Stimulated activated CD4-positive, alpha-beta T cell treated with anti-CD3 and anti-CD28 coated beads, Interleukin-1b, Interleukin-23, amount 100 ng/mL, for 4 hours (primary cell): ENCODE measurements around the gene ETNK1.

ENCODE experiments used
- DNase-seq, 2 donors: peaks; one replicate each; pipeline ENCODE4 v3.0.0-alpha.2; 2020; ENCODE audit warnings: low read depth in 2 of 2

ETNK1 gene

DNA sequence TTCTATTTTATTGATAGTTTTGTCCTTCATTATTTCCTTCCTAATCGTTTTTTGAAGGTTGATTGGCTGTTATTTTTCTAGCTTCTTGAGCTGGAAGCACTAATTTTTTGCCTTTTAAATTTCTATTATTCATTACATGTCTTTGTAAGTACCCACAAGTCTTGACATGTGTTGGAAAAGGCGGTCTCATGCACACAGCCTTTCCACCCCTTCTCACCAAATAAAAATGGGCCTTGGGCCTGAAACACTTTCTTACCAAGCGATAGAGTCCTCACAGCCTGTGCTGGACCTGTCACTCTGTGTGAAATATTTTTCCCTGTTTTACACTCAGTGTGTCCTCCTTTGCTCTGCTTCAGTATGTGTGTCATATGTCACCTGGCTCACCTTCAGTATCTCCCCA lies 9.9 kb downstream of the ETNK1 start:
- no peak for DNase-seq

DNA sequence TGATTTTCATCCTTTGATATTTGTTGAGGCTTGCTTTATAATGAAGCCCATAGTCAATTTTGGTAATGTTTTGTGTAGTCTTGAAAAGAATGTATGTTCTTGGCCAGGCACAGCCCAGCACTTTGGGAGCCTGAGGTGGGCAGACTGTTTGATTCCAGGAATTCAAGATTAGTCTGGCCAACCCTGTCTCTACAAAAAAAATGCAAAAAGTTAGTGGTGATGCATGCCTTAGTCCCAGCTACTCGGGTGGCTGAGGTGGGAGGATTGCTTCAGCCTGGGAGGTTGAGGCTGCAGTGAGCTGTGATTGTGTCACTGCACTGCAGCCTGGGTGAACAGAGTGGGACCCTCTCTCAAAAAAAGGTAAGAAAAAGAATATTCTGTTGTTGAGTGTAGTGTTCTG lies 10.8 kb downstream of the ETNK1 start:
- no peak for DNase-seq

DNA sequence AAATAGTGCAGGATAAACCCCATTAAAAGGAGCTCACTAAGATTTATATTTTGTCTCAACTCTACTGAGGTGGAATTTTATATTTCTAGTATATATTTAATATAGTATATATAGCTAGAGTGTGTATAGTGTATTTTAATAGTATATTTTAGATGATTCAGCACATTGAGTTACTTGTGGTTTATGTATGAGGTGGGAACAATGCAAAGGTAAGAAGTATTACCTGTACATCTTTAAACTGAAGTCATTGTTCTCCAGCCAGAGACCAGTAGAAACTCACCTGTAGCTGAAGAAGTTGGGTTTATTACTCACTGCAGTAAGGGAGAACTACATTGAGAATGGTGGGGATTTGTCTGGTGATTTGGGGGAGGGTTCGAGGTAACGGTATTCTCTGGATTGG lies 15.9 kb downstream of the ETNK1 start:
- no peak for DNase-seq

DNA sequence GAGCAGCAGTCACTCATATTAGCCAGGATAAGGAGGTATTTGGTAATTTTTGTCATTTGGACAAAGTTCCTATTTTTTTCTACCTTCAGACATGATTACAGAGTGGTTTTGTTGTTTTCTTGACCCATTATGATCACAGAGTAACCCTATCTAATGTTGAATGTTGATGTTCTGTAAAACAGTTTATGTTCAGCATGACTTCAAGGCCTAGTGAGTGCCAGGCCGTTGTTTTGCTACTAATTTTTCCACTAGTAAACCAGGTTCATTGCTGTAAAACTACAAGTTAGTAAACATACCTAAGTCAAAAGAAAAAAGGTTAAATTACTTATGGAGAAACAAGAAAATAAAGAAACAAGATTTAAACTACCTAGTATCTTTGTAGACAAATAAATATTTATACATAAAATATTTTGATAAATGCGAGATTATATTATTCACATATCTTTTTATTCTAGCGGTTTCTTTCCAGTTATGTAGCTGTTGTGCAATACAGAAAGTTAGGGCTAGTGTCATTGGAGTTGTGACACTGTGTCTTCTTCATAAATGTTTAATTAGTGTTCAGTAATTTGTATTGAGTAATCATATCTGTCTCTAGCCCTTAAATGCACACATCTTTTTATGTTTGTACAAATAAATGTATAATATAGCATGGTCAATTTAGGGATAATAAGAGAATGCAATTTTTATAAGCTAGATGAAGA lies 16.5 kb downstream of the ETNK1 start:
- DNase-seq: no peak

DNA sequence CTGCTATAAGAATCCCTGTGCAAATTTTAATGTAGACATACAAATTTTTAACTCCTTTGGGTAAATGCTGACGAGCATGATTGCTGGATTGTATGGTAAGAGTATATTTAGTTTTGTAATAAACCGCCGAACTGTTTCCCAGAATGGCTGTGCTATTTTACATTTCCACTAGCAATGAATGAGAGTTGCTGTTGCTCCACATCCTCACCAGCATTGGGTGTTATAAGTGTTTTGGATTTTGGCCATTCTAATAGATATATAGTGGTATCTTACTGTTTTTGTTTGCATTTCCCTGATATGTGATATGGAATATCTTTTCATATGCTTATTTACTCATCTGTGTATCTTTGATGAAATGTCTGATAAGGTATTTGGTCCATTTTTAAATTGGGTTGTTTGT lies 23.7 kb downstream of the ETNK1 start:
- DNase-seq: no peak

DNA sequence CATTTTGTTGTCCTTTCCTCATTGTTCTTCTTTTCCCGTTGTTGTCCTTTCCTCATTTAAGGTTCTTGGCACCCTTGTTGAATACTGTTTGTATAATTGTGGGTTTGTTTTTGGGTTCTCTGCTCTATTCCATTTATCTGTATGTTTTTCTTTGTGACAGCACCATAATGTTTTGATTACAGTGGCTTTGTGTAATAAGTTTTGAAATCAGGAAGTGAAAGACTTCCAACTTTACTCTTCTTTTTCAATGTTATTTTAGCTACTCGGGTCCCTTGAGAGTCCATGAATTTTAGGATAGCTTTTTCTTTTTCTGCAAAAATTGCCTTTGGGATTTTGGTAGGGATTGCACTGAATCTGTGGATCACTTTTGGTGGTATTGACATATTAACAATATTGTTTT lies 28.1 kb downstream of the ETNK1 start:
- no peak for DNase-seq

DNA sequence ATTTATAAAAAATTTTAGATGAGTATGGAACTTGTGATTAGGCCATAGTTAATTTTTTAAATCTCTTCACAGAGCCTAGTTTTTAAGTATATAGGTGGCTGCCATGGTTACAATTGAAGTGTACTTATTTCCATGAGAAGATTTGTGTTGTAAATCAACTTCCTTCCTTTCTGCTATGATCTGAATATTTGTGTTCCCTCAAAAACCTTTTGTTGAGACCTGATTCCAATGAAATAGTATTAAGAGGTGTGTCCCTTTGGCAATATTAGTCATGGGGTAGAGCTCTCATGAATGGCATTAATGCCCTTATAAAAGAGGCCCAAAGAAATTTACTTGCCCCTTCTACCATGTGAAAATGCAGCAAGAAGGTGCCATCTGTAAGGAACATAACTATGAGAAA lies 28.8 kb downstream of the ETNK1 start:
- DNase-seq: no peak

DNA sequence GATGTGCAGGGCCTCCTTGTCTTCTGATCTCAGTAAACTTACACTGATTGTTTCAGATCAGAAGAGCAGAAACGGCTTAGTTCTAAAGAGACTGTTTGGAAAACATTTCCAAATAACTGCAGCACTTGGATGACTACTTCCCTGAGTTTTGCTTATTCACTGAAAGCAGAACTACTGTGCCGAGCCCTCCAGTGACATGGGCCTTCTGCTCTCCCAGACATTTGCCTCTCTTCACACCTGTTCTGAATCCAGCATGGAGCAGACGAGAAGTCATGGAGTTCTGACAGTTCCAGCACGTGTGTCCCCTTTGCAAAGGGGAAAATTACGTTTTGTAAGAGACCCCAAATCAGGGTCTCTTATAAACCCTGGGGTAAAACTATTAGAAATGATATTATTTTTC lies 31.4 kb downstream of the ETNK1 start:
- no peak for DNase-seq

DNA sequence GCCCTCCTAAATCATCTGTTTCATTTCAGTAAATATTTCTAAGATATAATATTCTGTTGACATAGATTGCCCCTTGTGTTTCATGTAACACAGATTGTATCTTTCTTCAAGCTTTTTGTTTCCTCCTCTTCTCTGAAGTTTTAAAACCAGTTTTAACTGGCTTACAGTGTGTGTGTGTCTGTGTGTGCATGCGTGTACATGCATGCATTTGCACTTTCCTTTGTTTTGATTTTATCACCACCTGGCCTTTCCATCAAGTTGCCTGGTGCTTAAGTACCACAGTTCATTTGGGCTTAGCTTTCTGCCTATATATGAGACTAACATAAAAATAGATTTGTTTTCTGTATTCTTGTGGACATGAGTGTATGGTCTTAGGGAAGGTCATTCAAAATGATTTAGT lies 31.9 kb downstream of the ETNK1 start:
- DNase-seq: no peak

DNA sequence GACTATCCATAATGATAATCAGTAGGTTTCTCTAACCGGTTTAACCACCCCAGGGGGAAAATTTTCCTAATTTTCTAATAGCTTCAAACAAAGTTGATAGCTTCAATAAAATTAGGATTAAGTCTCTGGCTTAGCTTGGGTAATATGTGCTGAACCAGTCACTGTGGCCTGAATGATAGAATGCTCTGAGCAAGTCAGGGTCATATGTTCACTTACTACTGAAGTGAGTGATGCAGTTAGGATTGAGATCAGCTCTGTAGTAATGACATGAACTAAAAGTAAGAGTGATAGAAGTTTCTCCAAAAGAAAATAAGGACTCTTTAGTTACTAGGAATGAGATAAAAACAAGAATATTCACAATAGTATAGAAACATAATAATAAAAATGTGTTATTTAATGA lies 32.6 kb downstream of the ETNK1 start:
- DNase-seq: no peak

DNA sequence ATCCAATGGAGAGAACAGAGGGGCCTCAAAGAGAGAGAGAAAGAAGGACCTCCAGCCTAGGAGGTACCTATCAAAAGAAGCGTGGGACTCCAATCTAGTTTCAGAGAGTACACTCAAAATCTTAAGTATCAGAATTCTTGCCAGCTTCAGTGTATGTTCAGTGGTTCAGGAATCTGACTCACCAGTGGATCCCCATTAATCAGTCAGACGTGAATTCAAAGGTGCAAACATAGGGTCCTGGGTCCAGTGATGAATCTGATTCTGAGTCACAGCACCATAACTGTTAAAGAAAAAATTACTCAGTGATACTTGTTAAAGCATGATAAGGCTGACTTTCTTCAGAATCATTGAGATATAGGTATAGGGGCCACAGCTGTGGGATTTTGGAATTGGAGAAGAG lies 33.2 kb downstream of the ETNK1 start:
- no peak for DNase-seq

DNA sequence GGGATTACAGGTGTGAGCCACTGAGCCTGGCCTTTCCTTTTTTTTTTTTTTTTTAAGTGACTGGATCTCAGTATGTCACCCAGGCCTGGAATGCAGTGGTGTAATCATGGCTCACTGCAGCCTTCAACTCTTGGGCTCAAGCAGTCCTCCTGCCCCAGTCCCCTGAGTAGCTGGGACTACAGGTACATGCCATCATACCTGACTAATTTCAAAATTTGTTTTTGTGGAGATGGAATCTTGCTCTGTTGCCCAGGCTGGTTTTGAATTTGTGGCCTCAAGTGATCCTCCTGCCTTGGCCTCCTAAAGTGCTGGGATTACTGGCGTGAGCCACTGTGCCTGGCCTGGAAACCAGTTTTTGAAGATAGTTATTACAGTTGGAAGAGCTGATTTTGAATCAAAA lies 37.4 kb downstream of the ETNK1 start:
- DNase-seq: no peak

DNA sequence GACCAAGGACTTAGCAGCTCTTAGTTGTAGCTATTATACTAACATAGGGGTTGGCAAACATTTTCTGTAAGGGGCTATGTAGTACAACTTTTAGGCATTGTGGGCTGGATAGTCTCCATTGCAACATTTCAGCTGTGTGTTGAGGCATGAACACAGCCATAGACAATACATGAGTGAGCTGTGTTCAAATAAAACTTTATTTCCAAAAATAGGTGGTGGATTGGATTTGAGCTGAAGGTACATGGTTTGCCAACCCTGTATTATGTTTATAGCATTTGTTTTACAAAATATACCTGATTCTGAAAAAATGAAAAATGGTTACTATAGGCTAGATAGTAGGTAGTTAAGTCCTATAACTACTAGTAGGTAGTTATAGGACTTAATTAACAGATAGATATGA lies 40.5 kb downstream of the ETNK1 start:
- DNase-seq: no peak

DNA sequence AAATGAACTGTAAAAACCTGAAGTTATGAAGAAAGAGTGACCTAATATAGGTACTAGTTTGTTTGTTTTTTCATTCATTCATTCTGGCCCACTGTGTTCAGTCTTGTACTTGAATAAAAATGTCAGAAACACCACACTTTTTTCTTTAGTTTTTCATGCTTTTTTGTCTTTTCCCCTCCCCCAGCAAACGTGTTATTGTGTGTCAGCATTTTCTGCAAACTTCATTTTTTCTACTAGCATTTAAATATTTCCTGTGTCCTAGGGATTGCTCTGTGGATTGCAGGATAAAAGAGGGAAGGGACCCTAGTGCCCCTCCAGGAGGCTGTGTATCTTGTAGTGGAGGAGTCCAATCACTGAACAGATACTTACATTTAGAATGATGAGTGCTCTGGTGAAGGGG lies 42.2 kb downstream of the ETNK1 start:
- DNase-seq: no peak

DNA sequence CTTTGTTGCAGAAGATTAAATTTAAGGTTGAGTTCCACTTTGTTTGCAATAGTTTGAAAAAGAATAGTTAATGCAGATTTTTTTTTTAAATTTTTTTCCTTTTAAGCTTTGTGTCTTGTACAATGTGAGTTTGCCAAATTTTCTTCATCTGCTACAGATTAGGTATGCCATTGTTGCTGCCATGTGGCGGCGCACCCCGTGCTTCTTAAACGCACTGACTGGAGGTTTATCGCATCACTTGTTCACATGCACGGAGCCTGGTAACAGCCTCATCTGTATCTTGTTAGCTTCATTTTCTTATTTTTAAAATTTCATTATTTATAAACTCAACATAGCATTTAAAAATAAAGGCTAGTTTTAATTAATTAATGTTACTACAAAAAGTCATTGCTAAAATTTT lies 43.5 kb downstream of the ETNK1 start:
- no peak for DNase-seq

DNA sequence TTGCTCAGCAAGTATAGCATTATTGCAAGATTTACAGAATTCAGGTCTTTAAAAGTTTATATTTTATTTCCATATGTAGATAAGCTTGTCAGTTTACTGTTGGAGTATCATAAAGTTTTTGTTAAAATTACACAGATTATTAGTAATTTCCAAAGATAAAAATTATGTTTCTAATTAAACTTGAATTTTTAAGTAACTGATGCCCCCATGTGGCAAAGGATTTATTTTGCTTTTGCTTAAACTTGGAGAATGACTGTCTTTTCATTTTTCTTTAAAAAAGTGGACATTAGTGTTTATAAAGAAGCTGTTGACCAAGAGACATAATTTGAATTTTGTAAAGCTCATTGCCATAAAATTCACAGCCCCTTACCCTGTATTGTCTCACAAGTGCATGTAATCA lies 45.8 kb downstream of the ETNK1 start:
- DNase-seq: no peak

DNA sequence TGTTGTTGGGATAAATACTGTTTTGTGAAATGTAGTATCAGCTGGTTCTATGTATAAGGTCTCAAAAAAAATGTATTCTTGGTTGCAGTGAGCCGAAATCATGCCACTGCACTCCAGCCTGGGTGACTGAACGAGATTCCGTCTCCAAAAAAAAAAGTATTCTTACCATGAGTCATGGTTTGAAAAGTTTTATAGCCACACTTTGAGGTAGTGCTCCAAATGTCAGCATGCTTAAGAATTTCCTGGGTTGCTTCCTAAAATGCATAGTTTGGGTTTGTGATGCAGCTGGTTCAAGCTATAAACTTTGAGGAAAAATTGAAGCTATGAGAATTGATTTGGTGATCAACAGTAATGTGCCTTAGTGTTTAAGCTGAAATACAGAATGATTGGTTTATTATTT lies 48.0 kb downstream of the ETNK1 start:
- no peak for DNase-seq

DNA sequence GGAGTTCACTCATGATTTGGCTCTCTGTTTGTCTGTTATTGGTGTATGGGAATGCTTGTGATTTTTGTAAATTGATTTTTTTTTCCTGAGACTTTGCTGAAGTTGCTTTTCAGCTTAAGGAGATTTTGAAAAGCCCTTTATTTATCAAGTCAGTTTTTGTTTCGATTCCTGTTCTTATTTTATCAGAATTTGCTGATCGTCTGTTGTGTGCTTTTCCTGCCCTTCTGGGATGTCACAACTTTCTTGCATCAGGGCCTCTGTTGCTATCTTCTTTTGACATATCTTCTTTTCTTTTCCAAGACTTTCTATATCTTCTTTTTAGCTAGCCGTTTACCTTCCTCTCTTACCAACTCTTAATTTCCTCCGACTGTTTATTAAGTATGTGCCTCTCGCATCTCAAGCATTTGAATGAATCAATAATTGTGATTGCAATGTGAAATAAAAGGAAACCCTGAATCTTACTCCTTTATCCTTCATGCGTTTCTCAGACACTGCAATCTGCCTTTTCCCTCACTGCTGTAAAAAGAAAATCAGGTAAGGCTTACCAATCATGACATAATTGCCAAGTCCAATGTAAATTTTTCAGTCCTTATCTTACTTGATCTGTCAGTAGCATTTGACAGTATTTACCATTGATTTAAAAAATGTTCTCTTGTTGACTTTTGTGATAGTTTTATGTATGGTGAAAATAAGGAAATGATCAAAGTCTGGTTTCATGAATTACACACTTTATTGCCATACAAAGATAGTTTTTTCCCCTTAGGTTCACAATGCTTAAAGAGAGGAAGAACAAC lies 53.0 kb downstream of the ETNK1 start:
- DNase-seq: no peak

DNA sequence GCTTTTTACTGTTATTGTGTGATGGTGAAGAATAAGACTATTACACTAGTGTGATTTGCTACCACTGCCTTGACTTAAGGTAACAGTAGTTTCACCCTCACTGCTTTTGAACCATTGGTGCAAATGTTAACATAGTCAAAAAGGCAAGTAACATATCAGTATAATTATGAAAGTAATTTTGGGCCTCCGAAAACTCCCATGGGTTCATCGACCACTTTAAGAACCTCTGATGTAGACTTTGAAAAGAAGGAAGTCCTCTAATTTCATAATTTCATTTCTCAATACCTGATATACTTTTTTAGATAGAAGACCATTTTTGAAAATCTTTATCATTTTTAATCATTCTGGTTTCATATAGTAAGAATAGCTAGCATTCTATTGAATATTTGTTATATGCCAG lies 57.7 kb downstream of the ETNK1 start:
- DNase-seq: no peak

DNA sequence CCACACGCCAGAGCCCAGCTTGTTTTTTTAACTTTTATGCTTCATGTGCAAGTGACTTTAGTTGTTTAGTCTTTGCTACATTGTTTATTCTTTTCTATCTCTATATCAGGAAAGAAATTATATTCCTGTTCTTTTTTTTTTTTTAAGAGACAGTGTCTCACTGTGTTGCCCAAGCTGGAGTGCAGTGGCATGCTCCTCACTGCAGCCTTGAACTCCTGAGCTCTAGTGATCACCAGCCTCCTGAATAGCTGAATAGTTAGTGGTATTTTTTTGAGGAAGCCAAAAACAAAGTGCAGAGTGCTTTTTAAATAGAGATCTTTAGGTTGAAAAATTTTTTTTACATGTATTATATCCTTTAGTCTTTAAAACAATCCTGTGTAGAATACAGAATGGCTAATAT lies 58.2 kb downstream of the ETNK1 start:
- DNase-seq: no peak

DNA sequence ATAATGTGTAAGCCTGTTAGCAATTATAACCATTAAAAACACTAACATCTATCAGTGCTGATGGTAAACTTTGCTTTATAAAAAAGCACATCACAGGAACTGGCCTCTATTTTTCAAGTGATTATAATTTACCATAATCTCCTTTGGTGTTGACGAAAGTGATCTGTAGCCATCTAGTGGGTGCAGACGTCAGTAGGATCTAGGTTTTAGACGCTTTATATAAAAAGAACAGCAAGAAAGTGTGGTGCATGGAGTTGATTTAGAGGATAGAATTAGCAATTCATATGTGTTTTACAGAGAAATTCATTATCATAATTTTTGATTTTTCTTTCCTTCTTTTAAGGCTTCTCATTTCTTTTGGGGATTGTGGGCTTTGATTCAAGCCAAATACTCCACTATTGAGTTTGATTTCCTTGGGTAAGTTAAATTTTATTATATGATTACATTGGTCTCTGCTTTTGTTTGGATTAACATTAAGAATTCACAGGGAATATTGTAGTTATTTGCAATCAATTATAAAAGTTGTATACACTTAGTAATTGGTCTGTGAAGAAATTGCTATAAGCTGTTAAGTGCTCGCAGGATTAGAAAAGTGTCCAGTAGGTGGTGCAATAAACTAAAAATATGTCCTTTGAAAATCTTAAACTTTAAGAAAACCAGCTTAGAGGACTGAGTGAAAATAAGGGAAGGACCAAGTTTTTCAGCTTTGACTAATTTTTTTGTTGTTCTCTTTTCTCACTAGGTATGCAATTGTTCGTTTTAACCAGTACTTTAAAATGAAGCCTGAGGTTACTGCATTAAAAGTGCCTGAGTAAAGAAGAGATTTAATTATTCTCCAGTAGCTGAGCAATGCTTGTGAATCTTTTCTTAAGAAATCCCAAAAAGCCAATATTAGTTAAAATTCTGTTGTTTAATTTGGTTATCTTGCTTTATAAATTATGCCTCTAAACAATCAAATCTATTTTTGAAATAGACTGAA lies 59.5 kb downstream of the ETNK1 start:
- no peak for DNase-seq

DNA sequence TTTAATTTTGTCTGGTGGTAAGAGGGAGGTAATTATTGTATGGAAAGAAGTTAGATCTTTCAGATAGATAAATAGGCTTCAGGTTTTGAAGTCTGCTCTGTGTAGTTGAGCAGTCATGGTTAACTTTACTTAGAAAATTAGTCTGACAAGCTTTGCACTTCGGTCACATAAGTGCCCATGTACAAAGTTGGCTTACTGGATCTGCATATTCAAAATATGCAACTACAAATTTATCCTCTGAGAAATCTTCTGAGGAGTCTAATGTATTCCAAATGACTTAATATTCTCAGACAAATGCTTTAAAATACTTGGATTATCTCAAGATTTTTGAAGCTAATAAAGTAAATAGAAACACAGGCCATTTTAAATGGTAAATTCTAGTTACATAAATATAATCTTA lies 61.2 kb downstream of the ETNK1 start:
- DNase-seq: no peak
